ENCODE measurements around the gene SLC8A1. TPM values are rescaled to one million over a fixed set of nuclear protein-coding genes. Genes with fewer than 3 reads are reported as not detected.

Gene SLC8A1
- total RNA-seq = 1.2 and 3.2 TPM in 2 replicates

GRCh38 chr2:40451918-40452605 lies at the start of gene SLC8A1:
Gene SLC8A1, minus strand, starts transcription at chr2:40452090.
- DNase-seq (ENCODE audit: extremely low read depth, low read depth, low spot score) = no peak

- no peak for DNase-seq (ENCODE audit: extremely low read depth, low read depth, low spot score)
These were observed 47.5 kb upstream of the SLC8A1 start for GRCh38 chr2:40499437-40499836.

- no peak for DNase-seq (ENCODE audit: extremely low read depth, low read depth, low spot score)
These were observed 45.5 kb upstream of the SLC8A1 start for GRCh38 chr2:40497251-40497859.

GRCh38 chr2:40489678-40489960 lies 37.7 kb upstream of the SLC8A1 start:
- DNase-seq (ENCODE audit: extremely low read depth, low read depth, low spot score) = no peak

- DNase-seq (ENCODE audit: extremely low read depth, low read depth, low spot score) = no peak
These were observed 37.2 kb upstream of the SLC8A1 start for GRCh38 chr2:40488927-40489677.

GRCh38 chr2:40488101-40488601 lies 36.3 kb upstream of the SLC8A1 start:
- no peak for DNase-seq (ENCODE audit: extremely low read depth, low read depth, low spot score)

GRCh38 chr2:40487602-40488001 lies 35.7 kb upstream of the SLC8A1 start:
- no peak for DNase-seq (ENCODE audit: extremely low read depth, low read depth, low spot score)

- no peak for DNase-seq (ENCODE audit: extremely low read depth, low read depth, low spot score)
These were observed 34.0 kb upstream of the SLC8A1 start for GRCh38 chr2:40485854-40486253.

- DNase-seq (ENCODE audit: extremely low read depth, low read depth, low spot score) = no peak
These were observed 33.4 kb upstream of the SLC8A1 start for GRCh38 chr2:40485318-40485717.

- DNase-seq (ENCODE audit: extremely low read depth, low read depth, low spot score) = no peak
These were observed 31.8 kb upstream of the SLC8A1 start for GRCh38 chr2:40483549-40484243.

- no peak for DNase-seq (ENCODE audit: extremely low read depth, low read depth, low spot score)
These were observed 28.7 kb upstream of the SLC8A1 start for GRCh38 chr2:40480596-40480995.

- no peak for DNase-seq (ENCODE audit: extremely low read depth, low read depth, low spot score)
These were observed 28.2 kb upstream of the SLC8A1 start for GRCh38 chr2:40480073-40480472.

- no peak for DNase-seq (ENCODE audit: extremely low read depth, low read depth, low spot score)
These were observed 25.5 kb upstream of the SLC8A1 start for GRCh38 chr2:40477361-40477760.

GRCh38 chr2:40476436-40476835 lies 24.5 kb upstream of the SLC8A1 start:
- DNase-seq (ENCODE audit: extremely low read depth, low read depth, low spot score) = no peak

GRCh38 chr2:40474306-40474705 lies 22.4 kb upstream of the SLC8A1 start:
- no peak for DNase-seq (ENCODE audit: extremely low read depth, low read depth, low spot score)

- DNase-seq (ENCODE audit: extremely low read depth, low read depth, low spot score) = no peak
These were observed 20.0 kb upstream of the SLC8A1 start for GRCh38 chr2:40471866-40472265.

- no peak for DNase-seq (ENCODE audit: extremely low read depth, low read depth, low spot score)
These were observed 19.2 kb upstream of the SLC8A1 start for GRCh38 chr2:40470822-40471813.

GRCh38 chr2:40466935-40467572 lies 15.2 kb upstream of the SLC8A1 start:
- DNase-seq (ENCODE audit: extremely low read depth, low read depth, low spot score) = no peak

- DNase-seq (ENCODE audit: extremely low read depth, low read depth, low spot score) = no peak
These were observed 14.5 kb upstream of the SLC8A1 start for GRCh38 chr2:40466332-40466906.

All from glomerular endothelial cell (primary cell).